HG02981 (cell line): Measurements from ENCODE around the gene CTXN1.
A peak's percentile ranks its signal among the peaks of the same experiment; 100 is the strongest.

ENCODE experiments used
- ATAC-seq: cut with Tn5 transposase; IDR thresholded peaks from one replicate; pipeline ENCODE4 v1.9.1; 2021; ENCODE audit warnings: mild to moderate bottlenecking, moderate library complexity; ENCODE audit not compliant: unreplicated experiment

CTXN1 gene

DNA sequence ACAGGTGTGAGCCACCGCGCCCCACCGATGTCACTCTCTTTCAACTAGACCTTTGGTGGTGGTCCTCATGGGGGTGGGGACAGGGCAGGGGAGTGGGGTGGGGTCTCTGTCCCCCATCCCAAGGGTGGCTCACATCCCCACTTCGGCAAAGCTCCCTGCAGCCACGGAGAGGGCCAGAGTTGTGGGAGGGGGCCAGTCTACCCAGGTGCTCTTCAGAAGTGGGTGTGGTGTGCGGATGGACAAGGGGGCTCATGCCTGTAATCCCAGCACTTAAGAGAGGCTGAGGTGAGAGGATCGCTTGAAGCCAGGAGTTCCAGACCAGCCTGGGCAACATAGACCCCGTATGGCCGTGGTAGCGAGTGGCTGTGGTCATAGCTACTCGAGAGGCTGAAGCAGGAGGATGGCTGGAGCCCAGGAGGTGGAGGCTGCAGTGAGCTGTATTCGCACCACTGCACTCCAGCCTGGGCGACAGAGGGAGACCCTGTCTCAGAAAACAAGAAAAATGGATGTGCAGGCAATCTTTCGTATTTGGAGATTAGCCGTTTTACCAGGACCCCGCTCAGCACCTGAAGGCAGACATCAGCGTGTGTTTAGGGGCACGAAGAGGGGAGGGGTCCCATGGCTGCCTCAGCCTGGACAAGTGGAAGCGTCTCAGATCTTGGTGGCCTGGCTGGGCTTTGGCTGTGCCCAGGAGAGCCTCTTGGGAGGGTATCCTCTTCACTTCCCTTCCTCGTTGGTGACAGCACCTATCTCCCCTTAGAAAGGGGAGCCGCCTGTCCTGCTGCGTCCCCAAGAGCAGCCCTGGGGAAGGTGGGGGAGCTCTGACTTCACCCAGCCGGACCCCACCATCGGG lies 10.5 kb downstream of the CTXN1 start:
- no peak for ATAC-seq

DNA sequence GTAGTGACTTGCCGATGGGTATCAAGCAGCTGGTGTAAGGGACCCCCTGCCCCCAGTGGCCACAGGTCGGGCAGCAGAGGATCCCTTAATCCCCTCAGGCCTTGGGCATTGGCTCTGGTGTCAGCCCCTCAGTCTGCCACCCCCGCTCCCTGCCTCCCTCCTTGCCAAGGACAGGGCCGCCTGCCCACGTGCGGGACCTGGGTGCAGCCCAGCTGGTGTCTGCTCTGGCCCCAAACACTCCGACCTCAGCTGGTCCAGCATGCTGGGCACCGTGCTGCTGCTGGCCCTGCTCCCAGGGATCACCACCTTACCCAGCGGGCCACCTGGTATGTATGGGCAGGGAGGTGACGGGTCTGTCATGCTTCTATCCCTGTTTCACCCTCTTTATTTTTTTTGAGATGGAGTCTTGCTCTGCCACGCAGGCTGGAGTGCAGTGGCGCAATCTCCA lies 11.3 kb downstream of the CTXN1 start, which contains the start of gene TGFBR3L:
TSS of gene TGFBR3L (plus strand) at position 233 of the 448 bp plus-strand sequence.
- ATAC-seq = no peak

GRCh38 chr19:7914099-7914498 lies 11.8 kb downstream of the CTXN1 start:
- ATAC-seq = no peak

- ATAC-seq = no peak
Measured at GRCh38 chr19:7913652-7914051, 12.3 kb downstream of the CTXN1 start.

- no peak for ATAC-seq
Measured at GRCh38 chr19:7912697-7913564, 13.0 kb downstream of the CTXN1 start.

GRCh38 chr19:7912144-7912696 lies 13.7 kb downstream of the CTXN1 start:
- ATAC-seq = no peak

GRCh38 chr19:7911508-7912143 lies 14.3 kb downstream of the CTXN1 start:
- ATAC-seq = no peak

- ATAC-seq = no peak
Measured at GRCh38 chr19:7910321-7911161, 15.4 kb downstream of the CTXN1 start.

DNA sequence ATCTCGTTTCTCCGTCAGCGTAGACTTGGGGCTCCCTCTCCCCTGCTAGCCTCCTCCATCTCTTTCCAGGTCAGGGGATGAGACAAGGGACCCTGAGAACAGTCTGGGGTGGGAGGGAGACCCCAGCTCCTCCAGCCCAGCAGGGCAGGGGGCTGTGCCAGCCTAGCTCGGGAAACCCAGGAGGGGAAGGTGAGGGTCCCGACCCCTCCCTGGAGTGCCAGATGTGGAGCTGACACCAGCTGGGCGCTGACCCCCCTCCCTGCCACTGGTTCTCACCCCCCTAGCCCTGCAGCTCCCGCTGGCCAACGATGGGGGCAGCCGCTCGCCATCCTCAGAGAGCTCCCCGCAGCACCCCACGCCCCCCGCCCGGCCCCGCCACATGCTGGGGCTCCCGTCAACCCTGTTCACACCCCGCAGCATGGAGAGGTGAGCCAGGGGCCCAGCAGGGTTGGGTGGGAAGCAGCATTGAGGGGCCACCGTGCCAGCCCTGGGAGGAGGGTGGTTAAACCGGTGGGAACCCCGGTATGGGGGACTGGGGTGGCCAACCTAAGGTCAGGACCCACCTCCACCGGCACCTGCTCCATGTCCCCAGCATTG lies 16.4 kb downstream of the CTXN1 start:
- ATAC-seq = no peak

- no peak for ATAC-seq
Measured at GRCh38 chr19:7908742-7909461, 17.0 kb downstream of the CTXN1 start.

DNA sequence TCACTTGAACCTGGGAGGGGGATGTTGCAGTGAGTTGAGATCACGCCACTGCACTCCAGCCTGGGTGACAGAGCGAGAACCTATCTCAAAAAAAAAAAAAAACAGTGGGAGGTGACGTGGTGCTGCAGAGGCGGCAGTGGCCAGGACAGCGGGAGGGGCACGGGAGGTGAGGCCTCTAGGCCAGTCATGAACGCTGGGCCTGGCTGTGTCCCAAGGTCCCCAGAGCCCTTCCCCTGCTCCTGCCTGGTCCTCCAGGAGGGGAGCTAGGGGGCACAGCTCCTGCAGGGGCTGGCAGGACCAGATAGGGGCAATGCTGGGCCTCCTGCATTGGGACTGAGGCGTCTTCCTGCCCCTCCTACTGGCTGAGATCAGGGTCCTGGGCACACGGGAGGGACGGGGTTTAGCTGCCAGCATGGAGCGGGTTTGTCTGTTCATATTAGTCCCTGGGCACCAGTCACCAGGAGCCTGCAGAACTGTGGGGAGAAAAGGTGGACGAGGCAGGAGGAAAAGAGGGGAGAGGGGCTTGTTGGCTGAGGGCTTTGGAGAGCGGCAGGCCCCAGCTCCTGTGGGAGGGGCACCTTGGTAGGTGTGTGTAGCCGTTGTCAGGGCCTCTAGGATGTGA lies 17.7 kb downstream of the CTXN1 start:
- no peak for ATAC-seq

DNA sequence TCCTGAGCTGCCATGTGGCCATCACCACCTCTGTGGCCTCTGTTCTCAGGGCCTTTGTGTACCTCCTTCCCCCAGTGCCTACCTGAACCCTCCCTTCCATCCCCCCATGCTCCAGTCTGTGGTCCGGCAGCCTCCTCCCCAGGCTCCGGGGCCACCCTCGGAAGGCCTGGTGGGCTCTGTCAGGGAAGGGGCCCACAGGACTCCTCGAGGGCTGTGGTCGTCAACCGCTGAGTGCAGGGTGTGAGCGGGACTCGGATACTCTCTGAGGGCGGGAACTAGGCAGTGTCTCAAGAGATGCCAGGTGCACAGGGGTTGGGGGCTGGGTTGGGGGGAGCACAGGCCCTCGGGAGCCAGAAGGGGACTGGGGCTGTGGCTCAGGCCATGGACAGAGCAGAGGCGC lies 18.4 kb downstream of the CTXN1 start:
- ATAC-seq = no peak

DNA sequence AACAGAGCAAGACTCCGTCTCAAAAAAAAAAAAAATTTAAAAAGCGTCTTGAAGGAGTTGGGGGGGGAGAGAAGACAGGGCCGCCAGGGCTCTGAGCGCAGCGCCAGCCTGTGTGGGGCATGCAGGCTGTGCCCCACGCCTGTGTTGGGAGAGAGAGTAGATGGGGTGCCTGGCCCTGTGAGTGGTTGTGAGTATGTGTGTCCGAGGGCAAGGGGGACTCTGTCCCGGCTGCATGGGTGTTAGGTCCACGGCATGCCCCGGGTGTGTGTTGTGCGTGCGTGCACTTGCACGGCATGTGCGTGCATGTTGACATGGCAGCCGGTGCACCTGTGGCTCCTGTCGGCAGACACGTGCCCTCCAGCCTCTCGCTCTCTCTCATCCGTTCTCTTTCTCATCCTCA lies 18.8 kb downstream of the CTXN1 start:
- ATAC-seq = no peak

DNA sequence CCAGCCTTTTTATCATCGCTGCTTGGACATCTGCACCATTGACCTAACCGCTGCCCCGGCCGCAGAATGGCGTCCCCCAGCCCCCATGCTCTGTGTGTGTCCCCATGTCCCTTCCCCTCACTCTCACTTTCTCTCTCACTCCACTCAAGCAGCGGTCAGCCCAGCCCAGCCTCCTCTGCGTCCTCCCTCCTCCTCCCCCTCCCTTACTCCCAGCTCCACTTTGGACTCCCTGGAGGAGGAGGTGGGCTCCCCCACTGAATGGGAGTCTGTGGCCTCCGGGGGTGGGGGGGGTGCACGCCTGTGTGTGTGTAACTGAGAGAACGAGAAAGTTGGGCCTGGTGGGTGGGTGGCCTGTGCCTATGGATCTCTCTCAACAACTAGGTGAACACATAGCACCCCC lies 20.1 kb downstream of the CTXN1 start:
- no peak for ATAC-seq

GRCh38 chr19:7905268-7905667 lies 20.7 kb downstream of the CTXN1 start:
- no peak for ATAC-seq

DNA sequence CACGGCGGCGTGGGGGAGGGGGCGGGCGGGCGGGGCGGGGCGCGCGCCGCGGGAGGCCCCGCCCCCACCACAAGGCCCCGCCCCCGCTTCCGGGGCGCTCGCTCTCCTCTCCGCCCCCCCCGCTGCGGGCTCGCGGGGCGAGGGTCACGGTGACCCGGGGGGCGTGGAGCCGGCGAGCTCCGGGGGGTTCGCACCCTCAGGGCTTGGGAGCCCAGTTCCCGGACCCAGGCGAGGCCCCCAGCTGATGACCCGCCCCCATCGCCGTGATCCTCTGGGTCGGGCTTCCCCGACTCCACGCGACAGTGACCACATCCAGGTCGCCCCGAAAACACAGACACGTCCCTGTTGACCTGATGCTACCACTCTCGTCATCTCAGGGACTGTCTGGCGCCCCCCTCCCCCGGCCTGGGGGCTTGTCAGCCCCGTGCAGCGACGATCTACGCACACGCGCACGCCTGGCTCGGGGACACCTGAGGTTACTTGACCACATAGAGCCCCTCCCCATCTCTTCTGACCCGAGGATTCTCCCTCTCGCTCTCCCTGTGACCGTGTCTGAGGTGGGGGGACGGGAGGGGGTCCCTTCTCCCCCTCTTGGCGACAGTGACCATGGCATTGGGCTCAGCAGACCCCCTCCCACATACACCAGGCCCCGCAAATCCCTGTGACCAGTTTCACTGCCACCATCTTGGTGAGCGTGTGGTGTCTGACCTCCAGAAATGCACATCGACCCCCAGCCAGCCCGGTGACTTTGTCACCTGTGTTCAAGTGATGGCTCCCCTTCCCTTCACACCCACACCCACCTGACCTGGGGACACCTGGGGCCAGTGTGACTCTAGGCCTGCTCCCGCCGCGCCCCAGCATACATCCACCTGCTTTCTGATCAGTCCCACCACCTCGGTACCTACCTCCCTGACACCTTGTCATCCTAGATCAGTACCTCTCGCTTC lies 21.6 kb downstream of the CTXN1 start:
- peak; percentile 21 for ATAC-seq

GRCh38 chr19:7903244-7904073 lies 22.5 kb downstream of the CTXN1 start, which contains the start of gene MAP2K7:
Gene MAP2K7, plus strand, starts transcription at chr19:7903877. Its CDS starts 68 bp downstream, at chr19:7903945.
- ATAC-seq = peak; percentile 82
